ENCODE results near the gene ARFRP1.
A peak's percentile ranks its signal among the peaks of the same experiment; 100 is the strongest.

Gene ARFRP1

GRCh38 chr20:63703471-63703975 lies 4.3 kb downstream of the ARFRP1 start:
- no CpG with 5 or more reads among the region's 15 CpGs for WGBS (ENCODE audit: extremely low coverage, insufficient coverage, insufficient read length)
- H4K91ac ChIP-seq (ENCODE audit: low read depth, low read length): no peak overlapping the region

GRCh38 chr20:63702751-63703470 lies 4.9 kb downstream of the ARFRP1 start:
- peaks cover 3% of the 10 kb centered on the region for H3K9me3 ChIP-seq (ENCODE audit: insufficient read depth, low read depth, low read length)
- H2BK12ac ChIP-seq (ENCODE audit: low read length): no peak overlapping the region
- no peak overlapping the region for H2AK5ac ChIP-seq (ENCODE audit: low read length)
- H3K4me1 ChIP-seq (ENCODE audit: control insufficient read depth in 1 of 2, insufficient read depth in 2 of 2, low read length in 2 of 2): peaks cover 6 to 10% of the 10 kb centered on the region in 2 experiments
- peaks cover 10% of the 10 kb centered on the region for H3K79me2 ChIP-seq (ENCODE audit: control insufficient read depth, insufficient read depth, low read length, poor library complexity)
- no peak overlapping the region for H4K91ac ChIP-seq (ENCODE audit: low read depth, low read length)
- no peak overlapping the region for H2BK120ac ChIP-seq (ENCODE audit: insufficient read depth, low read length, poor library complexity)
- no CpG with 5 or more reads among the region's 13 CpGs for WGBS (ENCODE audit: extremely low coverage, insufficient coverage, insufficient read length)
- H3K4ac ChIP-seq (ENCODE audit: low read depth, low read length): no peak overlapping the region
- H3K27me3 ChIP-seq (ENCODE audit: insufficient read depth, low read length): no peaks in the 10 kb centered on the region
- no peak overlapping the region for H4K12ac ChIP-seq (ENCODE audit: low read depth, low read length)
- peak overlapping the region; percentile 50 for H3K9ac ChIP-seq (ENCODE audit: low read length)
- H2BK5ac ChIP-seq (ENCODE audit: low read depth, low read length, poor library complexity): no peak overlapping the region
- no peak overlapping the region for H3K18ac ChIP-seq (ENCODE audit: low read length)
- no peak overlapping the region for H3K4me3 ChIP-seq (ENCODE audit: low read depth, low read length)
- no peak overlapping the region for H4K8ac ChIP-seq (ENCODE audit: low read depth, low read length)
- H2AFZ ChIP-seq (ENCODE audit: insufficient read depth, low read length, poor library complexity): no peak overlapping the region
- no peak for DNase-seq
- peaks cover 34% of the 10 kb centered on the region in 2 experiments for H3K36me3 ChIP-seq (ENCODE audit: control insufficient read depth in 1 of 2, insufficient read depth in 2 of 2, low read length in 2 of 2)
- H3K79me1 ChIP-seq (ENCODE audit: low read length): peaks cover 5% of the 10 kb centered on the region
- no peak overlapping the region for H3K14ac ChIP-seq (ENCODE audit: low read length)
- H3K4me2 ChIP-seq (ENCODE audit: low read length): no peak overlapping the region
- H3K23ac ChIP-seq (ENCODE audit: low read length): no peak overlapping the region
- no peak overlapping the region for H3K27ac ChIP-seq (ENCODE audit: low read depth, low read length)

More at GRCh38 chr20:63703471-63703975, 4.3 kb downstream of the ARFRP1 start:
- Histone ChIP-seq H3K4me2 (ENCODE audit: low read length) (no peak overlapping the region), H2AFZ (ENCODE audit: insufficient read depth, low read length, poor library complexity) (no peak overlapping the region), H4K12ac (ENCODE audit: low read depth, low read length) (no peak overlapping the region), H3K4ac (ENCODE audit: low read depth, low read length) (no peak overlapping the region), H3K79me1 (ENCODE audit: low read length) (peaks cover 6% of the 10 kb centered on the region), H3K23ac (ENCODE audit: low read length) (no peak overlapping the region), H3K36me3 (ENCODE audit: control insufficient read depth in 1 of 2, insufficient read depth in 2 of 2, low read length in 2 of 2) (peaks cover 34% of the 10 kb centered on the region in 2 experiments), H2BK120ac (ENCODE audit: insufficient read depth, low read length, poor library complexity) (no peak overlapping the region), H3K4me1 (ENCODE audit: control insufficient read depth in 1 of 2, insufficient read depth in 2 of 2, low read length in 2 of 2) (peaks cover 7 to 11% of the 10 kb centered on the region in 2 experiments), H3K9ac (ENCODE audit: low read length) (no peak overlapping the region), H3K18ac (ENCODE audit: low read length) (no peak overlapping the region), H4K8ac (ENCODE audit: low read depth, low read length) (no peak overlapping the region), H3K4me3 (ENCODE audit: low read depth, low read length) (no peak overlapping the region), H3K79me2 (ENCODE audit: control insufficient read depth, insufficient read depth, low read length, poor library complexity) (peaks cover 15% of the 10 kb centered on the region), H2BK5ac (ENCODE audit: low read depth, low read length, poor library complexity) (no peak overlapping the region), H3K14ac (ENCODE audit: low read length) (no peak overlapping the region), H3K9me3 (ENCODE audit: insufficient read depth, low read depth, low read length) (peaks cover 3% of the 10 kb centered on the region), H3K27me3 (ENCODE audit: insufficient read depth, low read length) (no peaks in the 10 kb centered on the region), H2BK12ac (ENCODE audit: low read length) (no peak overlapping the region), H2AK5ac (ENCODE audit: low read length) (no peak overlapping the region), H3K27ac (ENCODE audit: low read depth, low read length) (no peak overlapping the region)
- DNase-seq: no peak

- Histone ChIP-seq H3K4ac (ENCODE audit: low read depth, low read length) (no peak overlapping the region), H2BK5ac (ENCODE audit: low read depth, low read length, poor library complexity) (no peak overlapping the region), H3K79me2 (ENCODE audit: control insufficient read depth, insufficient read depth, low read length, poor library complexity) (peaks cover 4% of the 10 kb centered on the region), H3K79me1 (ENCODE audit: low read length) (no peaks in the 10 kb centered on the region), H3K9ac (ENCODE audit: low read length) (no peak overlapping the region), H3K4me1 (ENCODE audit: control insufficient read depth in 1 of 2, insufficient read depth in 2 of 2, low read length in 2 of 2) (peaks cover 6 to 10% of the 10 kb centered on the region in 2 experiments), H3K36me3 (ENCODE audit: control insufficient read depth in 1 of 2, insufficient read depth in 2 of 2, low read length in 2 of 2) (peaks cover 34% of the 10 kb centered on the region in 2 experiments), H2BK120ac (ENCODE audit: insufficient read depth, low read length, poor library complexity) (no peak overlapping the region), H2BK12ac (ENCODE audit: low read length) (no peak overlapping the region), H3K27ac (ENCODE audit: low read depth, low read length) (no peak overlapping the region), H4K91ac (ENCODE audit: low read depth, low read length) (no peak overlapping the region), H3K18ac (ENCODE audit: low read length) (no peak overlapping the region), H3K9me3 (ENCODE audit: insufficient read depth, low read depth, low read length) (peaks cover 3% of the 10 kb centered on the region), H3K14ac (ENCODE audit: low read length) (no peak overlapping the region), H3K23ac (ENCODE audit: low read length) (no peak overlapping the region), H4K8ac (ENCODE audit: low read depth, low read length) (no peak overlapping the region), H3K27me3 (ENCODE audit: insufficient read depth, low read length) (no peaks in the 10 kb centered on the region), H4K12ac (ENCODE audit: low read depth, low read length) (no peak overlapping the region), H2AK5ac (ENCODE audit: low read length) (no peak overlapping the region), H2AFZ (ENCODE audit: insufficient read depth, low read length, poor library complexity) (no peak overlapping the region), H3K4me2 (ENCODE audit: low read length) (no peak overlapping the region), H3K4me3 (ENCODE audit: low read depth, low read length) (no peak overlapping the region)
- DNase-seq: no peak
- WGBS (ENCODE audit: extremely low coverage, insufficient coverage, insufficient read length): no CpG with 5 or more reads among the region's 16 CpGs
Measured at GRCh38 chr20:63702036-63702665, 5.6 kb downstream of the ARFRP1 start.

GRCh38 chr20:63701329-63702035 lies 6.3 kb downstream of the ARFRP1 start:
- Histone ChIP-seq H3K27me3 (ENCODE audit: insufficient read depth, low read length) (no peaks in the 10 kb centered on the region), H3K79me2 (ENCODE audit: control insufficient read depth, insufficient read depth, low read length, poor library complexity) (no peaks in the 10 kb centered on the region), H3K4me3 (ENCODE audit: low read depth, low read length) (no peak overlapping the region), H4K91ac (ENCODE audit: low read depth, low read length) (no peak overlapping the region), H2BK120ac (ENCODE audit: insufficient read depth, low read length, poor library complexity) (no peak overlapping the region), H2BK5ac (ENCODE audit: low read depth, low read length, poor library complexity) (no peak overlapping the region), H3K27ac (ENCODE audit: low read depth, low read length) (no peak overlapping the region), H2BK12ac (ENCODE audit: low read length) (no peak overlapping the region), H3K79me1 (ENCODE audit: low read length) (no peaks in the 10 kb centered on the region), H2AK5ac (ENCODE audit: low read length) (no peak overlapping the region), H3K4me1 (ENCODE audit: control insufficient read depth in 1 of 2, insufficient read depth in 2 of 2, low read length in 2 of 2) (peaks cover 6 to 11% of the 10 kb centered on the region in 2 experiments), H3K9ac (ENCODE audit: low read length) (no peak overlapping the region), H3K36me3 (ENCODE audit: control insufficient read depth in 1 of 2, insufficient read depth in 2 of 2, low read length in 2 of 2) (peaks cover 32 to 33% of the 10 kb centered on the region in 2 experiments), H2AFZ (ENCODE audit: insufficient read depth, low read length, poor library complexity) (no peak overlapping the region), H3K9me3 (ENCODE audit: insufficient read depth, low read depth, low read length) (peaks cover 3% of the 10 kb centered on the region), H3K4ac (ENCODE audit: low read depth, low read length) (no peak overlapping the region), H3K4me2 (ENCODE audit: low read length) (no peak overlapping the region), H3K23ac (ENCODE audit: low read length) (no peak overlapping the region), H3K18ac (ENCODE audit: low read length) (no peak overlapping the region), H4K12ac (ENCODE audit: low read depth, low read length) (no peak overlapping the region), H4K8ac (ENCODE audit: low read depth, low read length) (no peak overlapping the region), H3K14ac (ENCODE audit: low read length) (no peak overlapping the region)
- no CpG with 5 or more reads among the region's 14 CpGs for WGBS (ENCODE audit: extremely low coverage, insufficient coverage, insufficient read length)
- no peak for DNase-seq
